ENCODE results near the gene SLC30A2.

DNA sequence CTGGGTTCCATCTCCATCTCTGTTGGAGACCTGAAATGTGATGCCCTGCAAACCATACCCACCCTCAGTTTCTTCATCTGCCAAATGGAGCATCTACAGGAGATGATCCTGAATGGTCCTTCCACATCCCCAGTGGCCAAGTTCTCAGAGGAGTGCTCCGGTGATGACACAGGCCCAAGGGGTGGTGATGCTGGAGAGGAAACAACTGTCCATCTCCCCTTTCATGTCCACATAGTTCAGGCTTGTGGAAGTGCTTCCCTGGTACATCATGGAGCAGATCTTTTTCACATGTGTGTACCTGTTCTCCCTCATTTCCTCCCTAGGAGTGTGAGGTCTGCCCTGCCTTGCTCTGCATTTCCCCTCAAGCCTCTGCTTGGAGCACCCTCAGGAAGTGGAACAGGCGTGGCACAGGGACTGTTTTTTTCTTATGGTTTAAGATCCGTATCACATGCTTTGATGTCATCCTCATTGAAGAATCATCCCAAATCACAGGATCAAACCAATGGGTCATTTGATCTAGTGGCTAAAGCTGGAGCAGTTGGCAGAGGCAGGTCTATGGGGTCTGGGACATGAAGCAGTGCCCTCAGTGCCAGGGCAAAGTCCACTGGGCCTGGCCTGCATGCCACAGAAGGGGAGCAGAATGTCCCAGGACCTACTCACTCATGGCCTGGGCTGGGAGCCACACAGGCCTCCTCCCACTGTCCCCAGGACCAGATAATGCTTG is 29.7 kb upstream of the SLC30A2 start:
- TF ChIP-seq, protein P1, sequence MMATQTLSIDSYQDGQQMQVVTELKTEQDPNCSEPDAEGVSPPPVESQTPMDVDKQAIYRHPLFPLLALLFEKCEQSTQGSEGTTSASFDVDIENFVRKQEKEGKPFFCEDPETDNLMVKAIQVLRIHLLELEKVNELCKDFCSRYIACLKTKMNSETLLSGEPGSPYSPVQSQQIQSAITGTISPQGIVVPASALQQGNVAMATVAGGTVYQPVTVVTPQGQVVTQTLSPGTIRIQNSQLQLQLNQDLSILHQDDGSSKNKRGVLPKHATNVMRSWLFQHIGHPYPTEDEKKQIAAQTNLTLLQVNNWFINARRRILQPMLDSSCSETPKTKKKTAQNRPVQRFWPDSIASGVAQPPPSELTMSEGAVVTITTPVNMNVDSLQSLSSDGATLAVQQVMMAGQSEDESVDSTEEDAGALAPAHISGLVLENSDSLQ (IDR thresholded peaks at IDR 0.05): no peak
- TF ChIP-seq BHLHE40 (IDR thresholded peaks at IDR 0.05; ENCODE audit: borderline replicate concordance) (no peak), ELF4 (IDR thresholded peaks at IDR 0.05) (no peak), LEF1 (IDR thresholded peaks at IDR 0.05; ENCODE audit: borderline replicate concordance) (no peak), FOXA1 (IDR thresholded peaks at IDR 0.05) (no peak), CTBP1 (IDR thresholded peaks at IDR 0.05; ENCODE audit: borderline replicate concordance) (no peak), SP1 (IDR thresholded peaks at IDR 0.05) (no peak), ARNT (IDR thresholded peaks at IDR 0.05) (no peak), L3MBTL2 (conservative IDR thresholded peaks at IDR 0.05) (no peak), ZNF384 (IDR thresholded peaks at IDR 0.05) (no peak), SUZ12 (IDR thresholded peaks at IDR 0.05) (no peak), HDGF (IDR thresholded peaks at IDR 0.05; ENCODE audit: borderline replicate concordance) (no peak), TARDBP (IDR thresholded peaks at IDR 0.05) (no peak), FOXM1 (IDR thresholded peaks at IDR 0.05; ENCODE audit: borderline replicate concordance) (no peak)

Measured in HEK293T (cell line).